ENCODE measurements around the gene REXO4. TPM values are rescaled to one million over a fixed set of nuclear protein-coding genes. Genes with fewer than 3 reads are reported as not detected.

Gene REXO4
- total and polyA plus RNA-seq, 9 of the 15 experiments (the other 6 are each of a cell fraction or from before 2014, with no cell fraction given): 3.4 to 72.9 (median 31.1) TPM

DNA sequence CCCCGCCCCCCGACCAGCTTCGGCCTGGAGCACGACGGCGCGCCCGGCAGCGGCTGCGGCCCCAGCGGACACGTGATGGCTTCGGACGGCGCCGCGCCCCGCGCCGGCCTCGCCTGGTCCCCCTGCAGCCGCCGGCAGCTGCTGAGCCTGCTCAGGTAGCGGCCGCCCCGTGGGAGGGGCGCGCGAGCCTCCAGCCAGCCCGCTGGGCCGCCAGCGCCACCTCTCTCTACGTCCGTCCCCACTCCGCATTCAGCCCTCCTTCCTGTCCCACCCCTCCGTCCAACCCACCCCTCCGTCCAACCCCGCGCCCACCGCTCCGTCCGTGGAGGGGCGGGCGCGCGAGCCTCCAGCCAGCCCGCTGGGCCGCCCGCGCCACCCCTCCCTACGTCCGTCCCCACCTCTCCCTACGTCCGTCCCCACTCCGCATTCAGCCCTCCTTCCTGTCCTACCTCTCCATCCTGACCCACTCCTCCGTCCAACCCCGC, 10.8 kb upstream of the REXO4 start (continued):
- TF ChIP-seq PATZ1 (CRISPR knock-in tag; IDR thresholded peaks at IDR 0.05; ENCODE audit: borderline replicate concordance) (no peak), MAZ (CRISPR knock-in tag; conservative IDR thresholded peaks at IDR 0.05 in 1 of 2, IDR thresholded peaks at IDR 0.05 in 1 of 2) (no peak), HNRNPK (IDR thresholded peaks at IDR 0.05; ENCODE audit: low read depth, low read length, poor library complexity, severe bottlenecking) (peak; percentile 25), NCOA4 (IDR thresholded peaks at IDR 0.05; ENCODE audit: partially characterized antibody) (no peak)
- TF ChIP-seq, protein P1, sequence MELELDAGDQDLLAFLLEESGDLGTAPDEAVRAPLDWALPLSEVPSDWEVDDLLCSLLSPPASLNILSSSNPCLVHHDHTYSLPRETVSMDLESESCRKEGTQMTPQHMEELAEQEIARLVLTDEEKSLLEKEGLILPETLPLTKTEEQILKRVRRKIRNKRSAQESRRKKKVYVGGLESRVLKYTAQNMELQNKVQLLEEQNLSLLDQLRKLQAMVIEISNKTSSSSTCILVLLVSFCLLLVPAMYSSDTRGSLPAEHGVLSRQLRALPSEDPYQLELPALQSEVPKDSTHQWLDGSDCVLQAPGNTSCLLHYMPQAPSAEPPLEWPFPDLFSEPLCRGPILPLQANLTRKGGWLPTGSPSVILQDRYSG (tag; conservative IDR thresholded peaks at IDR 0.05; ENCODE audit: low read depth): no peak
- TF ChIP-seq, protein P2, sequence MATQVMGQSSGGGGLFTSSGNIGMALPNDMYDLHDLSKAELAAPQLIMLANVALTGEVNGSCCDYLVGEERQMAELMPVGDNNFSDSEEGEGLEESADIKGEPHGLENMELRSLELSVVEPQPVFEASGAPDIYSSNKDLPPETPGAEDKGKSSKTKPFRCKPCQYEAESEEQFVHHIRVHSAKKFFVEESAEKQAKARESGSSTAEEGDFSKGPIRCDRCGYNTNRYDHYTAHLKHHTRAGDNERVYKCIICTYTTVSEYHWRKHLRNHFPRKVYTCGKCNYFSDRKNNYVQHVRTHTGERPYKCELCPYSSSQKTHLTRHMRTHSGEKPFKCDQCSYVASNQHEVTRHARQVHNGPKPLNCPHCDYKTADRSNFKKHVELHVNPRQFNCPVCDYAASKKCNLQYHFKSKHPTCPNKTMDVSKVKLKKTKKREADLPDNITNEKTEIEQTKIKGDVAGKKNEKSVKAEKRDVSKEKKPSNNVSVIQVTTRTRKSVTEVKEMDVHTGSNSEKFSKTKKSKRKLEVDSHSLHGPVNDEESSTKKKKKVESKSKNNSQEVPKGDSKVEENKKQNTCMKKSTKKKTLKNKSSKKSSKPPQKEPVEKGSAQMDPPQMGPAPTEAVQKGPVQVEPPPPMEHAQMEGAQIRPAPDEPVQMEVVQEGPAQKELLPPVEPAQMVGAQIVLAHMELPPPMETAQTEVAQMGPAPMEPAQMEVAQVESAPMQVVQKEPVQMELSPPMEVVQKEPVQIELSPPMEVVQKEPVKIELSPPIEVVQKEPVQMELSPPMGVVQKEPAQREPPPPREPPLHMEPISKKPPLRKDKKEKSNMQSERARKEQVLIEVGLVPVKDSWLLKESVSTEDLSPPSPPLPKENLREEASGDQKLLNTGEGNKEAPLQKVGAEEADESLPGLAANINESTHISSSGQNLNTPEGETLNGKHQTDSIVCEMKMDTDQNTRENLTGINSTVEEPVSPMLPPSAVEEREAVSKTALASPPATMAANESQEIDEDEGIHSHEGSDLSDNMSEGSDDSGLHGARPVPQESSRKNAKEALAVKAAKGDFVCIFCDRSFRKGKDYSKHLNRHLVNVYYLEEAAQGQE (IDR thresholded peaks at IDR 0.05; ENCODE audit: borderline replicate concordance): 0 out of 2 replicates have a peak, but pooled peaks have one; percentile 4
- TF ChIP-seq, protein P2 (CRISPR knock-in tag; IDR thresholded peaks at IDR 0.05; ENCODE audit: low read depth): no peak
